MCF 10A (cell line): ENCODE results near the gene WDR7. TPM values are rescaled to one million over a fixed set of nuclear protein-coding genes. Genes with fewer than 3 reads are reported as not detected.

Experiments
- BruUV-seq: library from RNA; stranded (reverse); fragments of 400-500 nt; replicated peaks from 2 replicates; lab custom pipeline; 2021; lab: Mats Ljungman, UMichigan
- CTCF ChIA-PET: fragments of 300-600 bp; sonication (Branson Sonifier 250); formaldehyde crosslinking; extraction: SDS; loops from one replicate; lab custom pipeline; 2021; ENCODE audit warnings: antibody characterized with exemption, inconsistent platforms; lab: Yijun Ruan, JAX
- POLR2A ChIA-PET: fragments of 300-600, 350-650 bp; sonication (Branson Sonifier 250); formaldehyde crosslinking; extraction: SDS; loops from one replicate; lab custom pipeline; 2020; ENCODE audit warnings: antibody characterized with exemption, inconsistent platforms; lab: Yijun Ruan, JAX
- DNase-seq: peaks from one replicate; pipeline ENCODE4 v3.0.0-alpha.2; 2018; ENCODE audit not compliant: unreplicated experiment
- H3K27ac Mint-ChIP-seq: one replicate; pipeline ENCODE4 v1.8.0; 2022; ENCODE audit warnings: mild to moderate bottlenecking, low read depth, mixed read lengths; ENCODE audit not compliant: unreplicated experiment
- H3K27me3 Mint-ChIP-seq: one replicate; pipeline ENCODE4 v1.8.0; 2022; ENCODE audit warnings: mixed read lengths; ENCODE audit not compliant: insufficient read depth, unreplicated experiment
- H3K36me3 Mint-ChIP-seq: one replicate; pipeline ENCODE4 v1.8.0; 2022; ENCODE audit warnings: mild to moderate bottlenecking, moderate library complexity, mixed read lengths; ENCODE audit not compliant: insufficient read depth, unreplicated experiment
- H3K4me1 Mint-ChIP-seq: one replicate; pipeline ENCODE4 v1.8.0; 2022; ENCODE audit warnings: mixed read lengths; ENCODE audit not compliant: insufficient read depth, unreplicated experiment
- H3K4me3 Mint-ChIP-seq: one replicate; pipeline ENCODE4 v1.8.0; 2022; ENCODE audit warnings: mild to moderate bottlenecking, moderate library complexity, mixed read lengths; ENCODE audit not compliant: unreplicated experiment
- H3K9me3 Mint-ChIP-seq: one replicate; pipeline ENCODE4 v1.8.0; 2022; ENCODE audit warnings: mixed read lengths; ENCODE audit not compliant: unreplicated experiment
- CTCF ChIP-seq: fragments of 200-600 bp; IDR thresholded peaks from one replicate; pipeline ENCODE4 v1.8.0; 2022; ENCODE audit warnings: antibody characterized with exemption, mild to moderate bottlenecking; ENCODE audit not compliant: unreplicated experiment
- intact Hi-C: fragments of 100-400 bp; cut with micrococcal nuclease; formaldehyde crosslinking; loops from 2 replicates; pipeline ENCODE4 v1.14.1; 2022
- total RNA-seq: library from RNA; stranded (reverse); gene quantifications from 2 replicates; pipeline ENCODE4 v1.2.3, GENCODE V29; 2022

Gene WDR7
- total RNA-seq, 1 experiment from 2014 or later, result 12.6 TPM

- ChIA-PET POLR2A (interaction anchor here (0.9 to 1.4 kb wide), 2 partner anchors 10 to 12 kb away, joined by 3 to 5 read pairs; no protein-coding TSS in a partner anchor), CTCF (interaction anchor here (1.4 to 1.8 kb wide), 2 partner anchors 22 to 23 kb away, joined by 4 to 7 read pairs; no protein-coding TSS in a partner anchor)
- intact Hi-C loops, result no loop called here
- no peak for DNase-seq
- H3K36me3 Mint-ChIP-seq, result no peaks in the 10 kb centered on the region
- no peaks in the 10 kb centered on the region for H3K27me3 Mint-ChIP-seq
- H3K4me1 Mint-ChIP-seq, result peaks cover 20% of the 10 kb centered on the region
- no TSS peak for BruUV-seq
- H3K27ac Mint-ChIP-seq, result peak overlapping the region; percentile 2
- no peaks in the 10 kb centered on the region for H3K9me3 Mint-ChIP-seq
- H3K4me3 Mint-ChIP-seq, result no peak overlapping the region
- no peak for TF ChIP-seq CTCF
Observed at GRCh38 chr18:56891870-56892269, 240.7 kb downstream of the WDR7 start.

GRCh38 chr18:56897122-56897521 is 246.0 kb downstream of the WDR7 start:
- Mint-ChIP-seq H3K4me3 (no peak overlapping the region), H3K36me3 (no peaks in the 10 kb centered on the region), H3K4me1 (peaks cover 8% of the 10 kb centered on the region), H3K9me3 (no peaks in the 10 kb centered on the region), H3K27ac (peak overlapping the region; percentile 63), H3K27me3 (no peaks in the 10 kb centered on the region)
- CTCF ChIA-PET, result no interaction called here
- DNase-seq, result no peak
- intact Hi-C loops, result no loop called here
- no peak for TF ChIP-seq CTCF
- POLR2A ChIA-PET, result interaction anchor here (0.6 to 1.2 kb wide), 2 partner anchors 13 to 1411 kb away, joined by 3 read pairs; no protein-coding TSS in a partner anchor
- no TSS peak for BruUV-seq

- no peaks in the 10 kb centered on the region for H3K27me3 Mint-ChIP-seq
- no peaks in the 10 kb centered on the region for H3K36me3 Mint-ChIP-seq
- no peak overlapping the region for H3K27ac Mint-ChIP-seq
- TF ChIP-seq CTCF, result no peak
- POLR2A ChIA-PET, result interaction anchor here (0.6 kb wide), 1 partner anchor 214 kb away, joined by 3 read pairs; no protein-coding TSS in a partner anchor
- no peak overlapping the region for H3K4me3 Mint-ChIP-seq
- H3K4me1 Mint-ChIP-seq, result peaks cover 4% of the 10 kb centered on the region
- no peak for DNase-seq
- intact Hi-C loops, result no loop called here
- no peaks in the 10 kb centered on the region for H3K9me3 Mint-ChIP-seq
- CTCF ChIA-PET, result no interaction called here
- no TSS peak for BruUV-seq
Observed at GRCh38 chr18:56899660-56900059, 248.5 kb downstream of the WDR7 start.

GRCh38 chr18:56900195-56901094 is 249.3 kb downstream of the WDR7 start:
- DNase-seq, result no peak
- POLR2A ChIA-PET, result interaction anchor here (0.6 kb wide), 1 partner anchor 215 kb away, joined by 3 read pairs; no protein-coding TSS in a partner anchor
- Mint-ChIP-seq H3K36me3 (no peaks in the 10 kb centered on the region), H3K27me3 (no peaks in the 10 kb centered on the region), H3K4me1 (peaks cover 4% of the 10 kb centered on the region), H3K9me3 (no peaks in the 10 kb centered on the region), H3K27ac (no peak overlapping the region), H3K4me3 (no peak overlapping the region)
- BruUV-seq, result no TSS peak
- intact Hi-C loops, result no loop called here
- CTCF ChIA-PET, result interaction anchor here (0.6 kb wide), 1 partner anchor 1666 kb away, joined by 3 read pairs; no protein-coding TSS in a partner anchor
- no peak for TF ChIP-seq CTCF
